B cell (primary cell): ENCODE data around the gene ZNF280A.

ENCODE experiments used
- EZH2 ChIP-seq: IDR thresholded peaks from 2 replicates; pipeline ENCODE4 v1.6.1; 2012; ENCODE audit warnings: borderline replicate concordance, low read depth, mild to moderate bottlenecking, moderate library complexity, low read length; ENCODE audit not compliant: insufficient read depth, poor library complexity, severe bottlenecking
- TF ChIP-seq, protein P1 (sequence below): fragments of 200-600 bp; IDR thresholded peaks from one replicate; pipeline ENCODE4 v1.8.0; 2022; ENCODE audit warnings: antibody characterized with exemption, mild to moderate bottlenecking

DNA sequence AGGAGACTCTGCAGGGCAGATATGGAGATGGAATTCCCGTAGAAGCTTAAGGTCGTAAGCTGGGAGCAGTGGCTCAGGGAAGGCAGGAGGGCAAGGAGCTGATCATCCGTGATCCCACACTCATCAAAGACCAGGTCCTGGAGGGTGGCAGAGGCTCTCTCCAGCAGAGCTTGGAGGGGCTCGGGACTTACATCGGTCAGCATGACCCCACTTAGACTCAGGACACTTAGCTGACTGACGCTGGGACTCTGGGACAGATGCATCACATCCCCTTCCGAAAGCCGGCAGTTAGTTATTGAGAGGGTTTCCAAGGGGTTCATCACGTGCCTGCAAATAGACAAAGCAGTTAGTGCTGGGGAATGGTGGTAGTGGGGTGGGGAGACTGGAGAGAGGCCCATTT, 28.2 kb upstream of the ZNF280A start:
- TF ChIP-seq, protein P1, sequence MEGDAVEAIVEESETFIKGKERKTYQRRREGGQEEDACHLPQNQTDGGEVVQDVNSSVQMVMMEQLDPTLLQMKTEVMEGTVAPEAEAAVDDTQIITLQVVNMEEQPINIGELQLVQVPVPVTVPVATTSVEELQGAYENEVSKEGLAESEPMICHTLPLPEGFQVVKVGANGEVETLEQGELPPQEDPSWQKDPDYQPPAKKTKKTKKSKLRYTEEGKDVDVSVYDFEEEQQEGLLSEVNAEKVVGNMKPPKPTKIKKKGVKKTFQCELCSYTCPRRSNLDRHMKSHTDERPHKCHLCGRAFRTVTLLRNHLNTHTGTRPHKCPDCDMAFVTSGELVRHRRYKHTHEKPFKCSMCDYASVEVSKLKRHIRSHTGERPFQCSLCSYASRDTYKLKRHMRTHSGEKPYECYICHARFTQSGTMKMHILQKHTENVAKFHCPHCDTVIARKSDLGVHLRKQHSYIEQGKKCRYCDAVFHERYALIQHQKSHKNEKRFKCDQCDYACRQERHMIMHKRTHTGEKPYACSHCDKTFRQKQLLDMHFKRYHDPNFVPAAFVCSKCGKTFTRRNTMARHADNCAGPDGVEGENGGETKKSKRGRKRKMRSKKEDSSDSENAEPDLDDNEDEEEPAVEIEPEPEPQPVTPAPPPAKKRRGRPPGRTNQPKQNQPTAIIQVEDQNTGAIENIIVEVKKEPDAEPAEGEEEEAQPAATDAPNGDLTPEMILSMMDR, result no peak
- no peak for TF ChIP-seq EZH2
